Measurements from ENCODE around the gene RIPOR1. TPM values are rescaled to one million over a fixed set of nuclear protein-coding genes. Genes with fewer than 3 reads are reported as not detected.

RIPOR1 gene
- polyA plus RNA-seq, 1 of the 3 experiments (the other 2 are of a cell fraction) = 24.7 TPM

DNA sequence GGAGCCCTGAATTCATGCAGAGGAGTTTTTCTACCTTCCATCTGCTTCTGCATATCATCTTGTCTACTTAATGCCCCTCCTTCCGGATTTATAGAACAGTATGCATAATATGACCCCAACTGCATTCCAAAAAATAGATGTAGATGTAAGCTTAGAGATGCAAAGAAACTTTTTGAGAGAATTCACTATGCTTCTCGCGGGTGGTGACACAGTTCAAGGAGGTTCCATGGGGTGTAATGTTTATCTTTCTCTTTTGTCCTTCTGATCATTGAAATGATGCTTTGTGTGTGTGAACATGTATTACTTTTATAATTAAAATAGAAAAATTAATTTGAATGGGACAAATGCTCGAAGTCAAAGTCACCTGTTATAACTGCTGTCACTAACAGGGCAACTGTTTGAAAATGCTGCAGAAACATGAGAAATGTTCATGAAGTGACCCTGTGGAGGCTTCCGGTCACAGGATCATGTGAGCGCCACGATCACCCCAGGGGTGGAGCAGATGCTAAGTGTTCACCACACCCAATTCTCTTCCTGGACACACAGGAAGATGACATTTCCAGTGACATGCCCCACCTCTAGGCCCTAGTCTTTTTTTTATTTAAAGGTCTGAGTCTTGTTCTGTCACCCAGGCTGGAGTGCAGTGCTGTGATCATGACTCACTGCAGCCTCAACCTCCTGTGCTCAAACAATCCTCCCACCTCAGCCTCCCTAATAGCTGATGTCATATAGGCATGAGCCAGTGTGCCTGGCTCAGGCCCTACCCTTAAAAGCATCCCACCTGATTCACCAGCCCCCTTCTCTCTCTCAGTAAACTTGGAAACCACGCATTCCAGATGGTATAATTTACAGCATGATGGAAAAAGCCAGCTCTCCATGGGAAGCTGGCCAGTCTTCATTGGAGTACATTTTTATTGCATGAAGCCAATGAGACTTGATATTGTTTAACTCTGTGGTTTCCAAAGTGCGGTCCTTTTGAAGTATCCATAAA lies 24.3 kb upstream of the RIPOR1 start:
- H3F3A ChIP-seq (replicated peaks; ENCODE audit: insufficient read depth) = no peaks in the 10 kb centered on the region
- H2AFZ ChIP-seq (ENCODE audit: low read depth) = no peak overlapping the region
- ChIA-PET CTCF (interaction anchor here (1.0 to 4.4 kb wide), 6 partner anchors 10 to 87 kb away, joined by 3 to 17 read pairs (median 6); partner anchors contain the start of gene ATP6V0D1), POLR2A (no interaction called here)
- no peaks in the 10 kb centered on the region for H3K27me3 ChIP-seq (ENCODE audit: insufficient read depth)
- H3K4me3 ChIP-seq (ENCODE audit: low read depth in 2 of 2, low read length in 1 of 2) = no peak overlapping the region
- TF ChIP-seq TCF12 (IDR thresholded peaks at IDR 0.05) (no peak), POLR2AphosphoS5 (IDR thresholded peaks at IDR 0.05; ENCODE audit: low read depth, low read length) (no peak), TEAD4 (IDR thresholded peaks at IDR 0.05; ENCODE audit: borderline replicate concordance, insufficient read depth) (no peak), MXI1 (IDR thresholded peaks at IDR 0.05; ENCODE audit: low read depth, low read length) (no peak), MEF2A (IDR thresholded peaks at IDR 0.05; ENCODE audit: borderline replicate concordance, low read depth) (no peak), ZBTB33 (IDR thresholded peaks at IDR 0.05; ENCODE audit: borderline replicate concordance, low read depth) (no peak)
- no peaks in the 10 kb centered on the region for H3K4me1 ChIP-seq (ENCODE audit: control insufficient read depth in 1 of 2, insufficient read depth in 2 of 2, low read depth in 1 of 2, low read length in 1 of 2)
- no peak overlapping the region for H3K9ac ChIP-seq
- no peaks in the 10 kb centered on the region for H4K20me1 ChIP-seq (ENCODE audit: insufficient read depth)
- H3K27ac ChIP-seq (ENCODE audit: low read depth in 2 of 2, low read length in 1 of 2) = no peak overlapping the region
- WGBS (ENCODE audit: low lambda C conversion rate) = 77% methylated on average over 9 of the region's 9 CpGs
- H3K9me3 ChIP-seq = no peaks in the 10 kb centered on the region
- no peaks in the 10 kb centered on the region for H3K36me3 ChIP-seq (replicated peaks in 1 of 2; ENCODE audit: control insufficient read depth in 1 of 2, insufficient read depth in 2 of 2, low read length in 1 of 2)
- DNase-seq = no peak
- no peak overlapping the region for H3K4me2 ChIP-seq
- H3K79me2 ChIP-seq (ENCODE audit: insufficient read depth) = no peaks in the 10 kb centered on the region
- H3K9me2 ChIP-seq = no peaks in the 10 kb centered on the region

DNA sequence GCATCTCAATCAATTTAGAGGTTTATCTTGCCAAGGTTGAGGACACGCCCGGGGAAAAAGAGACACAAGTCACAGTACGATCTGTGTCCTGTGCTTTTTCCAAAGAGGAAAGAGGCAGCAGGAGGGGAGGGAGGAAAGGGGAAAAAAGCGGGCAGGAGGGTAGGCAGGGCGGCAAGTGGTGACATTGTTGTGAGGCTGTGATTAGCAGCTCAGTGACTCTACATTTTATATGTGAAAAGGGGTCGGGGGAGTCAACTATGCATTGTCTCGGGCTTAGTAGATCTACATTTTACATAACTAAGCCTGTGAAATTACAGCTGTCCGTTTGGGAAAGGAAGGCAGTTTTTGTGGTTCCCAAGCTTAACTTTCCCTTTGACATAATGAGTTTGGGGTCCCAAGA lies 22.2 kb upstream of the RIPOR1 start:
- no peaks in the 10 kb centered on the region for H3K79me2 ChIP-seq (ENCODE audit: insufficient read depth)
- ChIA-PET POLR2A (interaction anchor here (0.6 kb wide), 1 partner anchor 20 kb away, joined by 3 read pairs; no protein-coding TSS in a partner anchor), CTCF (interaction anchor here (1.0 to 4.4 kb wide), 3 partner anchors 12 to 25 kb away, joined by 3 to 17 read pairs (median 10); partner anchors contain the start of gene ATP6V0D1)
- no peak overlapping the region for H3K4me2 ChIP-seq
- no peak overlapping the region for H3K4me3 ChIP-seq (ENCODE audit: low read depth in 2 of 2, low read length in 1 of 2)
- no peaks in the 10 kb centered on the region for H4K20me1 ChIP-seq (ENCODE audit: insufficient read depth)
- no peaks in the 10 kb centered on the region for H3K4me1 ChIP-seq (ENCODE audit: control insufficient read depth in 1 of 2, insufficient read depth in 2 of 2, low read depth in 1 of 2, low read length in 1 of 2)
- H3K27ac ChIP-seq (ENCODE audit: low read depth in 2 of 2, low read length in 1 of 2) = no peak overlapping the region
- no peak overlapping the region for H3K9ac ChIP-seq
- DNase-seq = no peak
- no peaks in the 10 kb centered on the region for H3K36me3 ChIP-seq (replicated peaks in 1 of 2; ENCODE audit: control insufficient read depth in 1 of 2, insufficient read depth in 2 of 2, low read length in 1 of 2)
- H3K9me3 ChIP-seq = no peaks in the 10 kb centered on the region
- H2AFZ ChIP-seq (ENCODE audit: low read depth) = no peak overlapping the region
- H3F3A ChIP-seq (replicated peaks; ENCODE audit: insufficient read depth) = no peaks in the 10 kb centered on the region
- H3K27me3 ChIP-seq (ENCODE audit: insufficient read depth) = no peaks in the 10 kb centered on the region
- WGBS (ENCODE audit: low lambda C conversion rate) = 81% methylated on average over 8 of the region's 8 CpGs
- no peaks in the 10 kb centered on the region for H3K9me2 ChIP-seq
- TF ChIP-seq FOSL2 (IDR thresholded peaks at IDR 0.05; ENCODE audit: borderline replicate concordance, low read depth) (no peak), EP300 (IDR thresholded peaks at IDR 0.05; ENCODE audit: borderline replicate concordance in 1 of 2, low read depth in 1 of 2, low read length in 1 of 2) (no peak), MXI1 (IDR thresholded peaks at IDR 0.05; ENCODE audit: low read depth, low read length) (no peak), NFIC (IDR thresholded peaks at IDR 0.05; ENCODE audit: borderline replicate concordance) (no peak), FOXM1 (IDR thresholded peaks at IDR 0.05; ENCODE audit: low read depth) (no peak), TEAD4 (IDR thresholded peaks at IDR 0.05; ENCODE audit: borderline replicate concordance, insufficient read depth) (no peak), RCOR1 (IDR thresholded peaks at IDR 0.05; ENCODE audit: low read length) (no peak), CHD2 (IDR thresholded peaks at IDR 0.05; ENCODE audit: low read length, partially characterized antibody) (no peak), ZBTB33 (IDR thresholded peaks at IDR 0.05; ENCODE audit: borderline replicate concordance, low read depth) (no peak), SIN3A (IDR thresholded peaks at IDR 0.05; ENCODE audit: borderline replicate concordance, low read depth, low read length) (no peak), PBX3 (IDR thresholded peaks at IDR 0.05) (no peak), GATA2 (CRISPR knock-in tag; IDR thresholded peaks at IDR 0.05) (no peak)
- TF ChIP-seq, protein P1, sequence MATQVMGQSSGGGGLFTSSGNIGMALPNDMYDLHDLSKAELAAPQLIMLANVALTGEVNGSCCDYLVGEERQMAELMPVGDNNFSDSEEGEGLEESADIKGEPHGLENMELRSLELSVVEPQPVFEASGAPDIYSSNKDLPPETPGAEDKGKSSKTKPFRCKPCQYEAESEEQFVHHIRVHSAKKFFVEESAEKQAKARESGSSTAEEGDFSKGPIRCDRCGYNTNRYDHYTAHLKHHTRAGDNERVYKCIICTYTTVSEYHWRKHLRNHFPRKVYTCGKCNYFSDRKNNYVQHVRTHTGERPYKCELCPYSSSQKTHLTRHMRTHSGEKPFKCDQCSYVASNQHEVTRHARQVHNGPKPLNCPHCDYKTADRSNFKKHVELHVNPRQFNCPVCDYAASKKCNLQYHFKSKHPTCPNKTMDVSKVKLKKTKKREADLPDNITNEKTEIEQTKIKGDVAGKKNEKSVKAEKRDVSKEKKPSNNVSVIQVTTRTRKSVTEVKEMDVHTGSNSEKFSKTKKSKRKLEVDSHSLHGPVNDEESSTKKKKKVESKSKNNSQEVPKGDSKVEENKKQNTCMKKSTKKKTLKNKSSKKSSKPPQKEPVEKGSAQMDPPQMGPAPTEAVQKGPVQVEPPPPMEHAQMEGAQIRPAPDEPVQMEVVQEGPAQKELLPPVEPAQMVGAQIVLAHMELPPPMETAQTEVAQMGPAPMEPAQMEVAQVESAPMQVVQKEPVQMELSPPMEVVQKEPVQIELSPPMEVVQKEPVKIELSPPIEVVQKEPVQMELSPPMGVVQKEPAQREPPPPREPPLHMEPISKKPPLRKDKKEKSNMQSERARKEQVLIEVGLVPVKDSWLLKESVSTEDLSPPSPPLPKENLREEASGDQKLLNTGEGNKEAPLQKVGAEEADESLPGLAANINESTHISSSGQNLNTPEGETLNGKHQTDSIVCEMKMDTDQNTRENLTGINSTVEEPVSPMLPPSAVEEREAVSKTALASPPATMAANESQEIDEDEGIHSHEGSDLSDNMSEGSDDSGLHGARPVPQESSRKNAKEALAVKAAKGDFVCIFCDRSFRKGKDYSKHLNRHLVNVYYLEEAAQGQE (IDR thresholded peaks at IDR 0.05; ENCODE audit: low read depth, low read length) = no peak

Measured in SK-N-SH (cell line).